ENCODE results near the gene SERPINA3.
"Not testable (repeated sequence)": the region's sequence is repeated elsewhere in the genome, so short reads cannot be mapped to it uniquely, and the experiment has no call there.

Gene SERPINA3

GRCh38 chr14:94632305-94632590, 20.1 kb downstream of the SERPINA3 start:
- no peak for TF ChIP-seq CTCF (IDR thresholded peaks at IDR 0.05; ENCODE audit: insufficient read depth, low read length, missing control alignments)
- POLR2A ChIA-PET: no interaction called here
- no peak overlapping the region for H3K4me3 ChIP-seq (ENCODE audit: low read depth, low read length)
- CTCF ChIA-PET: no interaction called here
- no peak for DNase-seq (ENCODE audit: low read depth, low spot score)

GRCh38 chr14:94633121-94633520, 20.9 kb downstream of the SERPINA3 start:
- H3K4me3 ChIP-seq (ENCODE audit: low read depth, low read length): no peak overlapping the region
- POLR2A ChIA-PET: no interaction called here
- CTCF ChIA-PET: no interaction called here
- TF ChIP-seq CTCF (IDR thresholded peaks at IDR 0.05; ENCODE audit: insufficient read depth, low read length, missing control alignments): no peak
- DNase-seq (ENCODE audit: low read depth, low spot score): no peak

GRCh38 chr14:94635154-94635553, 23.0 kb downstream of the SERPINA3 start:
- POLR2A ChIA-PET: no interaction called here

GRCh38 chr14:94636744-94637412, 24.7 kb downstream of the SERPINA3 start:
- H3K4me3 ChIP-seq (ENCODE audit: low read depth, low read length): no peak overlapping the region
- ChIA-PET CTCF (interaction anchor here (1.2 to 1.3 kb wide), 2 partner anchors 8 to 203 kb away, joined by 4 to 5 read pairs; no protein-coding TSS in a partner anchor), POLR2A (no interaction called here)
- no peak for DNase-seq (ENCODE audit: low read depth, low spot score)
- no peak for TF ChIP-seq CTCF (IDR thresholded peaks at IDR 0.05; ENCODE audit: insufficient read depth, low read length, missing control alignments)

More at GRCh38 chr14:94635154-94635553, 23.0 kb downstream of the SERPINA3 start:
- CTCF ChIA-PET: interaction anchor here (1.2 to 1.6 kb wide), 2 partner anchors 12 to 13 kb away, joined by 3 to 4 read pairs; no protein-coding TSS in a partner anchor
- H3K4me3 ChIP-seq (ENCODE audit: low read depth, low read length): no peak overlapping the region
- TF ChIP-seq CTCF (IDR thresholded peaks at IDR 0.05; ENCODE audit: insufficient read depth, low read length, missing control alignments): no peak
- DNase-seq (ENCODE audit: low read depth, low spot score): no peak

GRCh38 chr14:94637814-94638213, 25.6 kb downstream of the SERPINA3 start:
- POLR2A ChIA-PET; DNase-seq (ENCODE audit: low read depth, low spot score); H3K4me3 ChIP-seq (ENCODE audit: low read depth, low read length): not testable (repeated sequence)
- CTCF ChIA-PET: interaction anchor here (0.8 to 1.3 kb wide), 3 partner anchors 9 to 204 kb away, joined by 3 to 5 read pairs (median 4); no protein-coding TSS in a partner anchor

GRCh38 chr14:94638339-94638738, 26.1 kb downstream of the SERPINA3 start:
- POLR2A ChIA-PET: interaction anchor here (0.6 kb wide), 1 partner anchor 48 kb away, joined by 3 read pairs; no protein-coding TSS in a partner anchor
- CTCF ChIA-PET: interaction anchor here (0.8 to 1.4 kb wide), 4 partner anchors 33 to 205 kb away, joined by 3 to 5 read pairs (median 4); no protein-coding TSS in a partner anchor

More at GRCh38 chr14:94638339-94638738, 26.1 kb downstream of the SERPINA3 start:
- no peak overlapping the region for H3K4me3 ChIP-seq (ENCODE audit: low read depth, low read length)
- no peak for DNase-seq (ENCODE audit: low read depth, low spot score)
- TF ChIP-seq CTCF (IDR thresholded peaks at IDR 0.05; ENCODE audit: insufficient read depth, low read length, missing control alignments): no peak
